ENCODE results near the gene PLCXD1.

Gene PLCXD1

GRCh38 chrX:283115-283845 lies 2.1 kb downstream of the PLCXD1 start:
- Histone ChIP-seq H3K9me3 (ENCODE audit: control insufficient read depth, low read length) (no peaks in the 10 kb centered on the region), H3K4me3 (ENCODE audit: low read length) (peak overlapping the region; percentile 86), H3K27me3 (replicated peaks; ENCODE audit: control insufficient read depth, insufficient read depth, low read length) (no peaks in the 10 kb centered on the region), H3K9ac (ENCODE audit: low read length) (peak overlapping the region; percentile 71), H3K36me3 (ENCODE audit: control insufficient read depth, insufficient read depth, low read length, severe bottlenecking) (peaks cover 33% of the 10 kb centered on the region), H3K4me1 (ENCODE audit: control insufficient read depth, insufficient read depth, low read length) (peaks cover 8% of the 10 kb centered on the region)
- DNase-seq (ENCODE audit: low read depth) = peak; percentile 94

- no peak overlapping the region for H3K4me3 ChIP-seq (ENCODE audit: low read length)
Measured at GRCh38 chrX:285076-285677, 4.0 kb downstream of the PLCXD1 start.

GRCh38 chrX:287670-288069 lies 6.5 kb downstream of the PLCXD1 start:
- Histone ChIP-seq H3K9me3 (ENCODE audit: control insufficient read depth, low read length) (no peaks in the 10 kb centered on the region), H3K9ac (ENCODE audit: low read length) (no peak overlapping the region), H3K4me3 (ENCODE audit: low read length) (no peak overlapping the region), H3K36me3 (ENCODE audit: control insufficient read depth, insufficient read depth, low read length, severe bottlenecking) (peaks cover 62% of the 10 kb centered on the region), H3K4me1 (ENCODE audit: control insufficient read depth, insufficient read depth, low read length) (no peaks in the 10 kb centered on the region), H3K27me3 (replicated peaks; ENCODE audit: control insufficient read depth, insufficient read depth, low read length) (no peaks in the 10 kb centered on the region)
- DNase-seq (ENCODE audit: low read depth) = no peak

More at GRCh38 chrX:285076-285677, 4.0 kb downstream of the PLCXD1 start:
- no peak overlapping the region for H3K9ac ChIP-seq (ENCODE audit: low read length)
- no peaks in the 10 kb centered on the region for H3K27me3 ChIP-seq (replicated peaks; ENCODE audit: control insufficient read depth, insufficient read depth, low read length)
- H3K36me3 ChIP-seq (ENCODE audit: control insufficient read depth, insufficient read depth, low read length, severe bottlenecking) = peaks cover 49% of the 10 kb centered on the region
- no peaks in the 10 kb centered on the region for H3K9me3 ChIP-seq (ENCODE audit: control insufficient read depth, low read length)
- no peak for DNase-seq (ENCODE audit: low read depth)
- H3K4me1 ChIP-seq (ENCODE audit: control insufficient read depth, insufficient read depth, low read length) = peaks cover 3% of the 10 kb centered on the region

DNA sequence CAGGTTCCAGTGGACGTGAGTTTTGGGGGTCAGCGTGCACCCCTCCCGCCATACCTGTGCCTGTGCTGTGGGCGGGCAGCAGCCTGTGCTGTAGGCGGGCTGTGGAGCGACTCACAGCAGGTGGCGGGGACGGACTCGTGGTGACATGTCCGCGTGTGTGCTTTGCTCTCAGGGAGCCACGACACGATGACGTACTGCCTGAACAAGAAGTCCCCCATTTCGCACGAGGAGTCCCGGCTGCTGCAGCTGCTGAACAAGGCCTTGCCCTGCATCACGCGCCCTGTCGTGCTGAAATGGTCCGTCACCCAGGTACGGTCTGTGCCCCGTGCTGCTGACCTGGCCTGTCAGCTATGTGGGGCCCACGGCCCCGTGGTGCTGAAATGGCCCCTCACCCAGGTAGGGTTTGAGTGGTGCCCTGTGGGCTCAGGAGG lies 7.4 kb downstream of the PLCXD1 start:
- DNase-seq (ENCODE audit: low read depth) = no peak

DNA sequence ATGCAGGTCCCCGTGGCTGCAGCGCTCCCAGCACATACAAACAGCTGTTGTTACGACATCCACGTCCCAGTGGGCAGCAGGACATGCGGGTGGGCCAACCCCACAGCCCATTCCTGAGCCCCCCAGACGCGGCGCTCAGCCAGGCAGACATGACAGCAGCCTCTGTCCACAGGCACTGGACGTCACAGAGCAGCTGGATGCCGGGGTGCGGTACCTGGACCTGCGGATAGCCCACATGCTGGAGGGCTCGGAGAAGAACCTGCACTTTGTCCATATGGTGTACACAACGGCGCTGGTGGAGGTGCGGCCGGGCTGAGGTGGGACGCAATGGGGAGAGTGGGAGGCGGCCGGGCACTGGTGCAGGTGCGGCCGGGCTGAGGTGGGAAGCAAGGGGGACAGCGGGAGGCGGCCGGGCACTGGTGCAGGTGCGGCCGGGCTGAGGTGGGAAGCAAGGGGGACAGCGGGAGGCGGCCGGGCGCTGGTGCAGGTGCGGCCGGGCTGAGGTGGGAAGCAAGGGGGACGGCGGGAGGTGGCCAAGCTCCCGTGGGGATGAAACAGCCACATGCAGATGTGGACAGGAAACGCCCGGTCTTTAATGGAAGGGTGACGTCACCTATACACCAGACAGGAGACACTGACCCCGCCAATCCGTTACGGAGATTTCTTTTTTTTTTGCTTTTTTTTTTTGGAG lies 9.4 kb downstream of the PLCXD1 start:
- no peak overlapping the region for H3K9ac ChIP-seq (ENCODE audit: low read length)
- no peaks in the 10 kb centered on the region for H3K27me3 ChIP-seq (replicated peaks; ENCODE audit: control insufficient read depth, insufficient read depth, low read length)
- peaks cover 68% of the 10 kb centered on the region for H3K36me3 ChIP-seq (ENCODE audit: control insufficient read depth, insufficient read depth, low read length, severe bottlenecking)
- H3K9me3 ChIP-seq (ENCODE audit: control insufficient read depth, low read length) = no peaks in the 10 kb centered on the region
- DNase-seq (ENCODE audit: low read depth) = no peak
- no peak overlapping the region for H3K4me3 ChIP-seq (ENCODE audit: low read length)
- no peaks in the 10 kb centered on the region for H3K4me1 ChIP-seq (ENCODE audit: control insufficient read depth, insufficient read depth, low read length)

More for the DNA sequence above, 7.4 kb downstream of the PLCXD1 start:
- Histone ChIP-seq H3K4me3 (ENCODE audit: low read length) (no peak overlapping the region), H3K4me1 (ENCODE audit: control insufficient read depth, insufficient read depth, low read length) (no peaks in the 10 kb centered on the region), H3K27me3 (replicated peaks; ENCODE audit: control insufficient read depth, insufficient read depth, low read length) (no peaks in the 10 kb centered on the region), H3K36me3 (ENCODE audit: control insufficient read depth, insufficient read depth, low read length, severe bottlenecking) (peaks cover 71% of the 10 kb centered on the region), H3K9me3 (ENCODE audit: control insufficient read depth, low read length) (no peaks in the 10 kb centered on the region), H3K9ac (ENCODE audit: low read length) (no peak overlapping the region)

DNA sequence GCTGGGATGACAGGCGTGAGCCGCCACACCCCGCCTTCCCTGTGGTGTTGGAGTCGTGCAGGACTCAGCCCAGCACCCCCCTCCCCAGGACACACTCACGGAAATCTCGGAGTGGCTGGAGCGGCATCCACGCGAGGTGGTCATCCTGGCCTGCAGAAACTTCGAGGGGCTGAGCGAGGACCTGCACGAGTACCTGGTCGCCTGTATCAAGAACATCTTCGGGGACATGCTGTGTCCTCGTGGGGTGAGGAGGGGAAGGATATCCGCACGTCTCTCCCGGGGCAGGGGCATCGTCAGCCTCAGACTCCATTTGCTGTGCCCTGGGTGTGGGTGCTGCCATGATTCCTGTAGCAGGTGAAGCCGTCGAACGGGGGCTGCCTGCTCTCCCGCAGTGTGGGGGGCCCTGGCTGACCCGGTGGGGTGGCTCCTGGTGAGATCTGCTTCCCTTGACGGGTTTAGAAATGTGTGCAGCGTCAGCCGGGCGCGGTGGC lies 10.3 kb downstream of the PLCXD1 start:
- Histone ChIP-seq H3K36me3 (ENCODE audit: control insufficient read depth, insufficient read depth, low read length, severe bottlenecking) (peaks cover 63% of the 10 kb centered on the region), H3K4me1 (ENCODE audit: control insufficient read depth, insufficient read depth, low read length) (no peaks in the 10 kb centered on the region), H3K27me3 (replicated peaks; ENCODE audit: control insufficient read depth, insufficient read depth, low read length) (no peaks in the 10 kb centered on the region), H3K4me3 (ENCODE audit: low read length) (no peak overlapping the region), H3K9me3 (ENCODE audit: control insufficient read depth, low read length) (no peaks in the 10 kb centered on the region), H3K9ac (ENCODE audit: low read length) (no peak overlapping the region)
- no peak for DNase-seq (ENCODE audit: low read depth)

GRCh38 chrX:292900-293897 lies 12.0 kb downstream of the PLCXD1 start:
- no peaks in the 10 kb centered on the region for H3K4me1 ChIP-seq (ENCODE audit: control insufficient read depth, insufficient read depth, low read length)
- no peaks in the 10 kb centered on the region for H3K9me3 ChIP-seq (ENCODE audit: control insufficient read depth, low read length)
- no peaks in the 10 kb centered on the region for H3K27me3 ChIP-seq (replicated peaks; ENCODE audit: control insufficient read depth, insufficient read depth, low read length)
- H3K4me3 ChIP-seq (ENCODE audit: low read length) = no peak overlapping the region
- H3K9ac ChIP-seq (ENCODE audit: low read length) = no peak overlapping the region
- DNase-seq (ENCODE audit: low read depth) = no peak
- peaks cover 58% of the 10 kb centered on the region for H3K36me3 ChIP-seq (ENCODE audit: control insufficient read depth, insufficient read depth, low read length, severe bottlenecking)

DNA sequence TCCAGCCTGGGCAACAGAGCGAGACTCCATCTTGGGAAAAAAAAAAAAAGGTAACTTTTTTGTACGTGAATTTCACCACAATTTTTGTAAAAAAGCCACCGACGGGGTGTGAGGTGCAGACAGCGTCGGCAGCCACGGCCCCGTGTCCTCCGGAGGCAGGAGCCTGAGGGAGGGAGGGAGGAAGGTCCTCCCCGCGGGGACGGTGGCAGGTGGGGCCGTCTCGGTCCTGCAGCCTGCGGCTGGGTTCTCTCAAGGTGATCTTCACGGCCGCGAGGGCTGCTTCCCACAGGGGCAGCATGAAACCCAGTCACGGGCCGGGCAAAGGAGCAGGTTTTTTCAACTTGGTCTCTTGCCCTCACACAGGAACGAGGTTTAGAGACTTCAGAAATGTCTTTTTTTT lies 14.0 kb downstream of the PLCXD1 start:
- peaks cover 48% of the 10 kb centered on the region for H3K36me3 ChIP-seq (ENCODE audit: control insufficient read depth, insufficient read depth, low read length, severe bottlenecking)
- H3K4me3 ChIP-seq (ENCODE audit: low read length) = no peak overlapping the region
- H3K27me3 ChIP-seq (replicated peaks; ENCODE audit: control insufficient read depth, insufficient read depth, low read length) = no peaks in the 10 kb centered on the region
- H3K9me3 ChIP-seq (ENCODE audit: control insufficient read depth, low read length) = no peaks in the 10 kb centered on the region
- DNase-seq (ENCODE audit: low read depth) = no peak
- H3K9ac ChIP-seq (ENCODE audit: low read length) = no peak overlapping the region
- no peaks in the 10 kb centered on the region for H3K4me1 ChIP-seq (ENCODE audit: control insufficient read depth, insufficient read depth, low read length)

GRCh38 chrX:298993-299392 lies 17.8 kb downstream of the PLCXD1 start:
- Histone ChIP-seq H3K27me3 (replicated peaks; ENCODE audit: control insufficient read depth, insufficient read depth, low read length) (no peaks in the 10 kb centered on the region), H3K36me3 (ENCODE audit: control insufficient read depth, insufficient read depth, low read length, severe bottlenecking) (peaks cover 43% of the 10 kb centered on the region), H3K9ac (ENCODE audit: low read length) (no peak overlapping the region), H3K4me1 (ENCODE audit: control insufficient read depth, insufficient read depth, low read length) (no peaks in the 10 kb centered on the region), H3K9me3 (ENCODE audit: control insufficient read depth, low read length) (no peaks in the 10 kb centered on the region), H3K4me3 (ENCODE audit: low read length) (no peak overlapping the region)
- DNase-seq (ENCODE audit: low read depth) = no peak

- no peak overlapping the region for H3K9ac ChIP-seq (ENCODE audit: low read length)
- DNase-seq (ENCODE audit: low read depth) = no peak
- no peaks in the 10 kb centered on the region for H3K9me3 ChIP-seq (ENCODE audit: control insufficient read depth, low read length)
- no peaks in the 10 kb centered on the region for H3K4me1 ChIP-seq (ENCODE audit: control insufficient read depth, insufficient read depth, low read length)
- no peaks in the 10 kb centered on the region for H3K27me3 ChIP-seq (replicated peaks; ENCODE audit: control insufficient read depth, insufficient read depth, low read length)
- peaks cover 44% of the 10 kb centered on the region for H3K36me3 ChIP-seq (ENCODE audit: control insufficient read depth, insufficient read depth, low read length, severe bottlenecking)
- H3K4me3 ChIP-seq (ENCODE audit: low read length) = no peak overlapping the region
Measured at GRCh38 chrX:300334-300733, 19.2 kb downstream of the PLCXD1 start.
